PFSK-1 (cell line): Measurements from ENCODE around the gene SMG1.

Experiments
- POLR2AphosphoS5 ChIP-seq: IDR thresholded peaks from 2 replicates; pipeline ENCODE4 v1.6.1; 2012; ENCODE audit warnings: low read depth, mild to moderate bottlenecking, control low read depth, low read length, moderate library complexity
- REST ChIP-seq, 2 experiments: IDR thresholded peaks; 2 replicates each; pipeline versions ENCODE4 v1.6.1 to v1.8.0; 2011 to 2012; ENCODE audit warnings: low read depth in 2 of 2, low read length in 2 of 2, control low read depth in 1 of 2, inconsistent platforms in 1 of 2, mild to moderate bottlenecking in 1 of 2, moderate library complexity in 1 of 2; ENCODE audit not compliant: insufficient read depth in 1 of 2
- SIN3A ChIP-seq: IDR thresholded peaks from 2 replicates; pipeline ENCODE4 v1.6.1; 2012; ENCODE audit warnings: mild to moderate bottlenecking, low read length, moderate library complexity, borderline replicate concordance; ENCODE audit not compliant: insufficient read depth
- TAF1 ChIP-seq: IDR thresholded peaks from 2 replicates; pipeline ENCODE4 v1.6.1; 2012; ENCODE audit warnings: low read length, control low read depth, borderline replicate concordance; ENCODE audit not compliant: insufficient read depth

DNA sequence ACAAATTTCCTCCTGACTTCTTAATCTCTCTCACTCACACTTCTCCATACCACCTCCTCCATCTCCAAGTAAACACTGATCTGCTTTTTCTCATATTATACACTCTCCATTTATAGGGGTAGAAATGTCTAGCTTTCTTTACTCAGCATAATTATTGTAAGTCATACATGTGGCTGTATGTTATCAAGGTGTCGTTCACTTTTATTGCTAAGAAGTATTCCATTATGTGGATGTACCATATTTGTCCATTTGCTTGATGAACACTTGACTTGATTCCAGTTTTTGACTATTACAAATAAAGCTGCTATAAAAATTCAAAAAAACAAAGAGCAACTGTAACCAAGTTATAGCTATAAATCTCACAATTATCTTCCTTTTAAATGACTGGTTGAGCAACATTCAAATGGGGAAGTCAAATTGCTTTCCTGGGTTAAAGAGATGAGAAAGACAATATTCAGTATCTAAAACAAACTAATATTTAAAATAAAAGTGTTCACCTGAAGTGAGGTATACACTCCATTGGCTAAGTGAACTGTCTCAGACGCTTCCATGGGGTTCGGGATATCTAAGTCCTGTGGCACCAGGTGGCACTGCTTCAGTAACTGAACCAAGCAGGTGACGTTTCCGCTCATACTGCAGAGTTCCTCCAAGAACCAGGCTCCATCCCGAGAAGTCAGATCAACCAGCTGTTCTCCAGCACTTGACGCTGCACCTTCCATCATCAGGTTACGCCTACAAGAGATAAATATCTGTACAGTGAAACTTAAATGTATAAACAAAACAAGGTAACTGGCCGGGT lies 92.3 kb downstream of the SMG1 start:
- TF ChIP-seq REST (IDR thresholded peaks at IDR 0.05; ENCODE audit: insufficient read depth in 1 of 2, low read depth in 2 of 2, low read length in 2 of 2) (no peak), SIN3A (no peak), POLR2AphosphoS5 (no peak), TAF1 (no peak)
